MCF 10A (cell line): ENCODE data around the gene YIF1A. TPM values are rescaled to one million over a fixed set of nuclear protein-coding genes. Genes with fewer than 3 reads are reported as not detected.
A peak's percentile ranks its signal among the peaks of the same experiment; 100 is the strongest.

Experiments used
- BruUV-seq: library from RNA; stranded (reverse); fragments of 400-500 nt; replicated peaks from 2 replicates; lab custom pipeline; 2021; lab: Mats Ljungman, UMichigan
- CTCF ChIA-PET: fragments of 300-600 bp; sonication (Branson Sonifier 250); formaldehyde crosslinking; extraction: SDS; loops from one replicate; lab custom pipeline; 2021; ENCODE audit warnings: antibody characterized with exemption, inconsistent platforms; lab: Yijun Ruan, JAX
- POLR2A ChIA-PET: fragments of 300-600, 350-650 bp; sonication (Branson Sonifier 250); formaldehyde crosslinking; extraction: SDS; loops from one replicate; lab custom pipeline; 2020; ENCODE audit warnings: antibody characterized with exemption, inconsistent platforms; lab: Yijun Ruan, JAX
- DNase-seq: peaks from one replicate; pipeline ENCODE4 v3.0.0-alpha.2; 2018; ENCODE audit not compliant: unreplicated experiment
- H3K27ac Mint-ChIP-seq: one replicate; pipeline ENCODE4 v1.8.0; 2022; ENCODE audit warnings: mild to moderate bottlenecking, low read depth, mixed read lengths; ENCODE audit not compliant: unreplicated experiment
- H3K27me3 Mint-ChIP-seq: one replicate; pipeline ENCODE4 v1.8.0; 2022; ENCODE audit warnings: mixed read lengths; ENCODE audit not compliant: insufficient read depth, unreplicated experiment
- H3K36me3 Mint-ChIP-seq: one replicate; pipeline ENCODE4 v1.8.0; 2022; ENCODE audit warnings: mild to moderate bottlenecking, moderate library complexity, mixed read lengths; ENCODE audit not compliant: insufficient read depth, unreplicated experiment
- H3K4me1 Mint-ChIP-seq: one replicate; pipeline ENCODE4 v1.8.0; 2022; ENCODE audit warnings: mixed read lengths; ENCODE audit not compliant: insufficient read depth, unreplicated experiment
- H3K4me3 Mint-ChIP-seq: one replicate; pipeline ENCODE4 v1.8.0; 2022; ENCODE audit warnings: mild to moderate bottlenecking, moderate library complexity, mixed read lengths; ENCODE audit not compliant: unreplicated experiment
- H3K9me3 Mint-ChIP-seq: one replicate; pipeline ENCODE4 v1.8.0; 2022; ENCODE audit warnings: mixed read lengths; ENCODE audit not compliant: unreplicated experiment
- CTCF ChIP-seq: fragments of 200-600 bp; IDR thresholded peaks from one replicate; pipeline ENCODE4 v1.8.0; 2022; ENCODE audit warnings: antibody characterized with exemption, mild to moderate bottlenecking; ENCODE audit not compliant: unreplicated experiment
- intact Hi-C: fragments of 100-400 bp; cut with micrococcal nuclease; formaldehyde crosslinking; loops from 2 replicates; pipeline ENCODE4 v1.14.1; 2022
- total RNA-seq: library from RNA; stranded (reverse); gene quantifications from 2 replicates; pipeline ENCODE4 v1.2.3, GENCODE V29; 2022

Gene YIF1A
- total RNA-seq, 1 experiment from 2014 or later, result 143 TPM

- TSS peak; percentile 83 for BruUV-seq
- ChIA-PET POLR2A (interaction anchor here (0.6 to 4.6 kb wide), 33 partner anchors 8 to 1914 kb away, joined by 3 to 27 read pairs (median 4); partner anchors contain the start of genes B4GAT1, BRMS1, CD248 and DPP3), CTCF (interaction anchor here (0.5 to 1.7 kb wide), 5 partner anchors 10 to 97 kb away, joined by 3 to 4 read pairs (median 3); no protein-coding TSS in a partner anchor)
- H3K36me3 Mint-ChIP-seq, result peaks cover 7% of the 10 kb centered on the region
- no peak for DNase-seq
- H3K9me3 Mint-ChIP-seq, result no peaks in the 10 kb centered on the region
- intact Hi-C loops, result loop anchor here (1.0 to 2.0 kb wide), 2 partner anchors 21 to 23 kb away; partner anchors contain the start of gene RAB1B
- H3K4me1 Mint-ChIP-seq, result peaks cover 12% of the 10 kb centered on the region
- H3K27me3 Mint-ChIP-seq, result peaks cover 13% of the 10 kb centered on the region
- H3K27ac Mint-ChIP-seq, result peak overlapping the region; percentile 95
- TF ChIP-seq CTCF, result no peak
- peak overlapping the region; percentile 90 for H3K4me3 Mint-ChIP-seq
Measured at GRCh38 chr11:66289548-66290329, 796 bp upstream of the YIF1A start.

- BruUV-seq, result TSS peak; percentile 41
- CTCF ChIA-PET, result interaction anchor here (0.6 to 1.7 kb wide), 5 partner anchors 13 to 297 kb away, joined by 3 to 7 read pairs (median 4); no protein-coding TSS in a partner anchor
- intact Hi-C loops, result loop anchor here (2.0 kb wide), 1 partner anchor 25 kb away; no protein-coding TSS in a partner anchor
Measured at GRCh38 chr11:66287889-66288670, 863 bp downstream of the YIF1A start.

GRCh38 chr11:66287211-66287888 lies 1.6 kb downstream of the YIF1A start:
- peaks cover 3% of the 10 kb centered on the region for H3K27me3 Mint-ChIP-seq
- DNase-seq, result no peak
- peak overlapping the region; percentile 90 for H3K4me3 Mint-ChIP-seq
- no peak overlapping the region for H3K27ac Mint-ChIP-seq
- POLR2A ChIA-PET, result interaction anchor here (0.6 to 4.6 kb wide), 4 partner anchors 19 to 950 kb away, joined by 3 to 27 read pairs (median 4); partner anchors contain the start of genes BRMS1, RAB1B and RIN1
- BruUV-seq, result no TSS peak
- no peaks in the 10 kb centered on the region for H3K9me3 Mint-ChIP-seq
- peaks cover 7% of the 10 kb centered on the region for H3K4me1 Mint-ChIP-seq
- H3K36me3 Mint-ChIP-seq, result peaks cover 10% of the 10 kb centered on the region
- no peak for TF ChIP-seq CTCF
- CTCF ChIA-PET, result interaction anchor here (0.7 to 1.7 kb wide), 3 partner anchors 13 to 65 kb away, joined by 4 to 7 read pairs (median 5); no protein-coding TSS in a partner anchor
- intact Hi-C loops, result no loop called here

More at GRCh38 chr11:66287889-66288670, 863 bp downstream of the YIF1A start:
- no peak for TF ChIP-seq CTCF
- H3K9me3 Mint-ChIP-seq, result no peaks in the 10 kb centered on the region
- peak overlapping the region; percentile 90 for H3K4me3 Mint-ChIP-seq
- peaks cover 12% of the 10 kb centered on the region for H3K4me1 Mint-ChIP-seq
- H3K36me3 Mint-ChIP-seq, result peaks cover 7% of the 10 kb centered on the region
- POLR2A ChIA-PET, result interaction anchor here (0.7 to 4.6 kb wide), 17 partner anchors 8 to 151 kb away, joined by 3 to 27 read pairs (median 6); partner anchors contain the start of genes B4GAT1, BRMS1, MRPL11 and RAB1B
- peaks cover 10% of the 10 kb centered on the region for H3K27me3 Mint-ChIP-seq
- H3K27ac Mint-ChIP-seq, result peak overlapping the region; percentile 95
- no peak for DNase-seq
